SK-N-SH treated with all-trans-retinoic acid at 6 μM for 48 hours (cell line): ENCODE data around the gene ZACN.

Experiments used
- ATAC-seq: fragments of 200-7000 bp; cut with Tn5 transposase; 3 replicates; pipeline ENCODE4 v1.9.1; 2020; ENCODE audit warnings: mild to moderate bottlenecking, moderate library complexity
- BACH2 ChIP-seq: fragments of 250-450 bp; sonication (Bioruptor Pico); IDR thresholded peaks from 2 replicates; pipeline ENCODE4 v1.9.0; 2021; ENCODE audit warnings: mild to moderate bottlenecking, borderline replicate concordance
- CREB5 ChIP-seq: fragments of 250-450 bp; sonication (Bioruptor Pico); IDR thresholded peaks from 2 replicates; pipeline ENCODE4 v1.5.1; 2020; ENCODE audit warnings: low read depth, mild to moderate bottlenecking, moderate library complexity
- CSDC2 ChIP-seq: fragments of 250-450 bp; sonication (Bioruptor Pico); IDR thresholded peaks from 2 replicates; pipeline ENCODE4 v1.5.0; 2020; ENCODE audit warnings: mild to moderate bottlenecking, moderate library complexity
- CSRNP3 ChIP-seq: fragments of 250-450 bp; sonication (Bioruptor Pico); IDR thresholded peaks from 2 replicates; pipeline ENCODE4 v1.5.1; 2021; ENCODE audit warnings: mild to moderate bottlenecking, moderate library complexity
- ESRRG ChIP-seq: fragments of 250-450 bp; sonication (Bioruptor Pico); IDR thresholded peaks from 2 replicates; pipeline ENCODE4 v1.6.1; 2021; ENCODE audit warnings: mild to moderate bottlenecking
- GLIS3 ChIP-seq: fragments of 250-450 bp; sonication (Bioruptor Pico); IDR thresholded peaks from 2 replicates; pipeline ENCODE4 v1.5.0; 2020; ENCODE audit warnings: mild to moderate bottlenecking, moderate library complexity
- ISL1 ChIP-seq: fragments of 250-450 bp; sonication (Bioruptor Pico); IDR thresholded peaks from 2 replicates; pipeline ENCODE4 v2.1.2; 2022; ENCODE audit warnings: mild to moderate bottlenecking, moderate library complexity
- OSR1 ChIP-seq: fragments of 250-450 bp; sonication (Bioruptor Pico); IDR thresholded peaks from 2 replicates; pipeline ENCODE4 v1.8.0; 2022; ENCODE audit warnings: moderate library complexity, mild to moderate bottlenecking, inconsistent platforms
- PATZ1 ChIP-seq: fragments of 250-450 bp; sonication (Bioruptor Pico); IDR thresholded peaks from 2 replicates; pipeline ENCODE4 v1.8.0; 2020; ENCODE audit warnings: mild to moderate bottlenecking, moderate library complexity, borderline replicate concordance
- POU6F1 ChIP-seq: fragments of 250-450 bp; sonication (Bioruptor Pico); IDR thresholded peaks from 2 replicates; pipeline ENCODE4 v1.8.0; 2021; ENCODE audit warnings: low read depth, mild to moderate bottlenecking, moderate library complexity, borderline replicate concordance
- PPARA ChIP-seq: fragments of 250-450 bp; sonication (Bioruptor Pico); IDR thresholded peaks from 2 replicates; pipeline ENCODE4 v1.5.0; 2020; ENCODE audit warnings: mild to moderate bottlenecking, borderline replicate concordance
- RARB ChIP-seq: fragments of 250-450 bp; sonication (Bioruptor Pico); IDR thresholded peaks from 2 replicates; pipeline ENCODE4 v1.8.0; 2021; ENCODE audit warnings: mild to moderate bottlenecking, moderate library complexity
- SNAI2 ChIP-seq: fragments of 250-450 bp; sonication (Bioruptor Pico); IDR thresholded peaks from 2 replicates; pipeline ENCODE4 v1.5.0; 2020; ENCODE audit warnings: mild to moderate bottlenecking, moderate library complexity
- TCF4 ChIP-seq: fragments of 250-450 bp; sonication (Bioruptor Pico); IDR thresholded peaks from 2 replicates; pipeline ENCODE4 v1.8.0; 2021; ENCODE audit warnings: mild to moderate bottlenecking, moderate library complexity, borderline replicate concordance
- TOX ChIP-seq: fragments of 250-450 bp; sonication (Bioruptor Pico); IDR thresholded peaks from 2 replicates; pipeline ENCODE4 v1.8.0; 2021; ENCODE audit warnings: mild to moderate bottlenecking, moderate library complexity, borderline replicate concordance
- TSHZ2 ChIP-seq: fragments of 250-450 bp; sonication (Bioruptor Pico); IDR thresholded peaks from 2 replicates; pipeline ENCODE4 v1.5.0; 2020; ENCODE audit warnings: mild to moderate bottlenecking, moderate library complexity
- ZFP3 ChIP-seq: fragments of 250-450 bp; sonication (Bioruptor Pico); IDR thresholded peaks from 2 replicates; pipeline ENCODE4 v1.5.0; 2020; ENCODE audit warnings: mild to moderate bottlenecking, moderate library complexity
- ZFP30 ChIP-seq: fragments of 450-650 bp; formaldehyde crosslinking; IDR thresholded peaks from 2 replicates; pipeline ENCODE4 v1.5.0; 2022; ENCODE audit warnings: mild to moderate bottlenecking, moderate library complexity
- ZNF565 ChIP-seq: fragments of 450-650 bp; formaldehyde crosslinking; conservative IDR thresholded peaks from 2 replicates; pipeline ENCODE4 v1.5.0; 2020; ENCODE audit warnings: low read depth, mild to moderate bottlenecking, moderate library complexity
- ZNF8 ChIP-seq: fragments of 450-650 bp; formaldehyde crosslinking; IDR thresholded peaks from 2 replicates; pipeline ENCODE4 v1.5.0; 2020; ENCODE audit warnings: mild to moderate bottlenecking, moderate library complexity

ZACN gene

GRCh38 chr17:76102944-76103273 lies 23.9 kb downstream of the ZACN start:
- peak; percentile 41 for ATAC-seq
- TF ChIP-seq CREB5 (CRISPR knock-in tag) (no peak), BACH2 (no peak)

GRCh38 chr17:76103274-76104139 lies 24.5 kb downstream of the ZACN start, which contains the start of gene EXOC7:
Gene EXOC7 (minus strand): TSS chr17:76103787. CDS start chr17:76103692, 95 bp downstream.
- peak; percentile 93 for ATAC-seq
- TF ChIP-seq CSRNP3 (CRISPR knock-in tag), result no peak
- 0 out of 2 replicates have a peak, but pooled peaks have one; percentile 49 for TF ChIP-seq PATZ1 (CRISPR knock-in tag)
- 0 out of 2 replicates have a peak, but pooled peaks have one; percentile 62 for TF ChIP-seq ZFP3 (CRISPR knock-in tag)
- peak; percentile 47 for TF ChIP-seq TSHZ2 (CRISPR knock-in tag)

GRCh38 chr17:76104140-76104895 lies 25.3 kb downstream of the ZACN start:
- ATAC-seq, result no peak
- TF ChIP-seq ZFP3 (CRISPR knock-in tag), result no peak
- no peak; the same call in 1 of the 2 replicates for TF ChIP-seq TSHZ2 (CRISPR knock-in tag)
- TF ChIP-seq ZFP30, result no peak
- no peak for TF ChIP-seq OSR1 (CRISPR knock-in tag)
- no peak for TF ChIP-seq POU6F1 (CRISPR knock-in tag)
- no peak for TF ChIP-seq ESRRG
- no peak for TF ChIP-seq TOX
- TF ChIP-seq ZNF565, result no peak
- no peak for TF ChIP-seq TCF4 (CRISPR knock-in tag)
- TF ChIP-seq ZNF8, result no peak
- no peak for TF ChIP-seq BACH2
- no peak for TF ChIP-seq CREB5 (CRISPR knock-in tag)
- TF ChIP-seq GLIS3 (CRISPR knock-in tag), result no peak
- no peak for TF ChIP-seq ISL1 (CRISPR knock-in tag)
- TF ChIP-seq RARB (CRISPR knock-in tag), result no peak
- TF ChIP-seq CSDC2, result no peak
- no peak for TF ChIP-seq PPARA (CRISPR knock-in tag)
- TF ChIP-seq SNAI2, result no peak
